NK-92 treated with Interleukin-12 subunit alpha and Interleukin-12 subunit beta, amount 100 ng/mL, for 24 hours (cell line): ENCODE data around the gene KTN1.

Experiments
- DNase-seq: peaks from one replicate; lab custom pipeline; 2025; lab: John Stamatoyannopoulos, UW

Gene KTN1

GRCh38 chr14:55667801-55668200 lies 87.8 kb downstream of the KTN1 start:
- DNase-seq, result no peak

- no peak for DNase-seq
Observed at GRCh38 chr14:55671641-55672040, 91.6 kb downstream of the KTN1 start.

GRCh38 chr14:55673048-55673447 lies 93.0 kb downstream of the KTN1 start:
- DNase-seq, result no peak

DNA sequence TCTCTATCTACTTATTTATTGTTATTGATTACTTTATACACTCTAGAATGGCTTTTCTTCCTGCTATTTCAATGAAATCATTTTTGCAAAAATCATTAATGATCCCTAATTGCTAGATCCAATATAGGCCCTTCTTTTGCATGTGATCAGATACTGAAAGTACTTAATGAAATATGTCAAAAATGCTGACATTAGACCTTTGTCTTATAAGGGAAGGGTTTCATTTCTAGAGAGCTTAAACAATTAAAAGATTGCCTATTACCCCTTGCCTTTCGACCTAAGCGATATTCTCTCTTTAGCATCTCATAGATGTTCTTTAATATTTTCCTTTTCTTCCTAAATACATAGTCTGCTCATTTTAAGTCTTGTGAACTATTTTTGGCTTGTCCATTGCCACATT lies 101.1 kb downstream of the KTN1 start:
- DNase-seq, result no peak

- no peak for DNase-seq
Observed at GRCh38 chr14:55684956-55685584, 105.1 kb downstream of the KTN1 start.

DNA sequence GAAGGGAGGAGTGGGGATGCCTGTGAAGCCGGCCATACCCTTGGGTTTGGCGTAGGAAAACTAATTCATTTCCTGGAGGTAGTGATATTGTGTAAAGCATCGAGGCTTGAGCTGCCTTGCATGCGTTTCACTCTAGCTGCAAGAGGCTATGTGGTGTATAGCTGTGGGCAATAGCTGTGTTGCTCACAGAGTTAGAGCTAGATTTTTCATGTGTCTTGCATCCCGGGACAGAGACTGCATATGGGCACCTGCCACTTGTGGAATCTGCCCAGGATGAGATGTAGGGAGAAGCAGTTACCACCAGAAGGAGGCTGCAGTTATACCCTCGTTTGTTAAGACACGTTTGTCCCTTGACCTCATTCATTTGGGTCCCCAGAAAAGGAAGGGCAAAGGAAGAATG lies 106.7 kb downstream of the KTN1 start:
- DNase-seq, result no peak

- DNase-seq, result no peak
Observed at GRCh38 chr14:55688566-55688965, 108.6 kb downstream of the KTN1 start.

DNA sequence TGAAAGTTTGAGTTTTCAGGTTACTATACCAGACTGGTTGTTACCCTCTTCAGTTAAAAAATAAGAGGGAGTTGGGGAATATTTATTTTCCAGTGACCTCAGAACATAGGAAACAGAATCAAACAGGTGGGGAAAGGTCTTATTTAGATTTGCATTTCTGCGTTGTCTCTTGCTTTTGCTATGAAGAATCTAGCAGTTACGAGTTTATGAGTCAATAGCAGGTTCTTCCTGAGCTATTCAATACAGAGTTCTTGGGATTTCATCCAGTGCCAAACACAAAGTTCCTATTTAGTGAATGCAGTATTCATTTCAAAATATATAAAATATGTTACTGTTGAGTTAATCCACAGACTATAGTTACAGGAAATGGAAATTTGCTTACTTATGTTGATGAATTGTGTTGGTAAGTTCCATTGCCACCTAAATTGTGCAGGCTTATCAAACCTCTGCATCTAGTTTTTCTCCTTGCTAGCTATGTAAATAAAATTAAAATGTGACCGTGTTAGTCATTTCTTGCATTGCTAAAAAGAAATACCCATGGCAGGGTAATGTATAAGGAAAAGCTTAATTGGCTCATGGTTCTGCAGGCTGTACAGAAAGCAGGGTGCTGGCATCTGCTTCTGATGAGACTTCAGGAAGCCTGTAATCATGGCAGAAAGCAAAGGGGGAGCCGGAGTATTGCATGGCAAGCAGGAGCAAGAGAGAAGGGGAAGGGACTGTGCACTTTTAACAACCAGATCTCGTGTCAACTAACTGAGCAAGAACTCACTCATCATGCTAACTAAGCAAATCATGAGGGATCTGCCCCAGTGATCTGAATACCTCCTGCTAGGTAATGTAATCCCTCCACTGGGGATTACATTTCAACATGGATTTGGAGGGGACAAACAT lies 110.2 kb downstream of the KTN1 start:
- DNase-seq, result no peak

- no peak for DNase-seq
Observed at GRCh38 chr14:55691659-55692058, 111.7 kb downstream of the KTN1 start.

DNA sequence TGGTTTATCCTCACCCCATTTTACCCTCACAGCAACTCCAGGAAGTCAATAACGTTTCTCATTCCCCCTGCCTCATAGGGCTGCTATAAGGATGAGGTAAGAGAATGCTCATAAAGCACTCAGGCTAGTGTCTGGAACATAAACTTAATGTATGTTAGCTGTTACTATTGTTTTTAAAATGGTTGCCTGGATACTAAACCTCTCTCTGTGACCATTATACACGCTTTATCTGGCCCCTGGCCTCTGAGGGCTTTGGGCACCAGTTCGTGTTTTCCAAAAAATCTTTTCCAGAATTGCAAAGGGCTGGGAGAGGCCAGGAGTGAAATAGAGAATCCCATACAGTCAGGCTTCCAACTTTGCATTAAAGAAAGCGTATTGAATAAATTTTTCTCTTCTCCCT lies 113.9 kb downstream of the KTN1 start:
- no peak for DNase-seq

GRCh38 chr14:55697414-55697861 lies 117.4 kb downstream of the KTN1 start:
- no peak for DNase-seq

DNA sequence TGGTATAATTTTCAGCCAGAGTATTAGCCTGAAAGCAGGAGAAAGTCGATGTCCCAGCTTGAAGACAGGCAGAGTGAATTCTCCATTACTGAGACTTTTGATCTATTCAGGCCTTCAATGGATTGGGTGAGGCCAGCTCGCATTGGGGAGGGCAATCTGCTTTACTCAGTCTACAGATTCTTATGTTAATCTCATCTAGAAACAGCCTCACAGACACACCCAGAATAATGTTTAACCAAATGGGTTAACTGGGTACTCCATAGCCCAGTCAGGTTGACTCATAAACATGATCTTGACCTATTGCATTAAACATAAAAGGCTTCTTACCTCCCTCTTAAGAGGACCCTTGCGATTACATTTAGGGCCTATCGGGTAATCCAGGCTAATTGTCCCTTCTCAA lies 118.0 kb downstream of the KTN1 start:
- DNase-seq, result no peak

DNA sequence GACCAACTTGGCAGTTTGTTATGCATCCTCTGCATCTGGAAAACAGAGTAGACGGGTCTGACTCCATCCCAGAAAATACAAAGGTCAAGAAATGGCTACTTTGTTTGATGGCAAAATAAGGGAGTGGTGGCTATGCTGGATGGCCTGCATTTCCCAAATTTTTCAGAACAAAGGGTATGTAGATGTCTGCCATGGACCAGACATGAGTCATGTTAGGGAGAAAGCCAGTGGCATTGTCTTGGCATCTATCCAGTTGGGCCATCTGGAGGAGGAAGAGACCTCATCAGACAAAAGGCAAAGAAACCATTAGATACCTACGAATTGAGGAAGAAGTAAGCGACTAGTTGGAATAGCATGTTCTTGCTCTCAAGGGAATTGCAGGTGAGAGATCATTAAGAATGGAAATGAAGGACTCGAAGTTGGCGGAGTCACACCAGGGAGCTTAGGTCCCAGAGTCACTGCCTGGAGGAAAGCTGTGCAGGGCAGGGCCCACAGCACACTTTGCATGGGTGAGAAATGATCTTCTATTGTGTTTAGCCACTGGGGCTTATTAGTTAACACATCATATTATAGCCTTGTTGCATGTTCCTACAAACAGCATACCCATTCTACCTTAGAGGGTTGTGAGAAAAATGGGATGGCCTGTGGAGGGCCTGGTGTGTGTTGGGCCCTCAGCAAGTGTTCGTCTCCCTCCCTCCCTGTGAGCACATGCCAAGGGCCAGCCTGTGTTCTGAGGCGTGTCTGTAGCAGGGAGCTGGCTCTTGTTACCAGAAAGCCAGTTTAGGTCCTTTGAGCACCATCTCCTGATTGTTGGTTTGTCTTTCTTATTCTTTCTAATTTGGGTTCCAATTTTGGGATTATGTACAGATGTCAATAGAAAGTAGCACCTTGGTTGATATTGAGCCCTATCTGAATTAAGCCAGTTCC lies 119.4 kb downstream of the KTN1 start:
- no peak for DNase-seq

- no peak for DNase-seq
Observed at GRCh38 chr14:55701638-55702037, 121.6 kb downstream of the KTN1 start.

DNA sequence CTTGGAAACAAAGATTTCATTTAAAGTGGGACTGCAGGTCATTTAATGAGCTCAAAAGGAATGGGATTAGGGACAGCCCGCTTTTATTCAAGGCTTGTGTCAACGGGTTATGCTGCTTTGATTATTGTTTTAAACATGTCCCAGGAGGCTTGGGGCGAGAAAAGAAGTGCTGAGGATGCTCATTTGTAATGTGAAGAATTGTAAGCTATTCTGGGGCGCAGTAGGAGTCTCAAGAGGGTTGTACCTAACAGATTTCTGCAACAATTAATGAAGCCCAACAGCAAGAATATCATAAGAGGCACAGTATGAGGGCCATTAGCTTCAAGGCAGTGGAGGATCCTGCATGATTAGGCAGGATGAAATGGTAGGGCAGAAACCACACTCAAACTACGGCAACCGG lies 122.5 kb downstream of the KTN1 start:
- no peak for DNase-seq

DNA sequence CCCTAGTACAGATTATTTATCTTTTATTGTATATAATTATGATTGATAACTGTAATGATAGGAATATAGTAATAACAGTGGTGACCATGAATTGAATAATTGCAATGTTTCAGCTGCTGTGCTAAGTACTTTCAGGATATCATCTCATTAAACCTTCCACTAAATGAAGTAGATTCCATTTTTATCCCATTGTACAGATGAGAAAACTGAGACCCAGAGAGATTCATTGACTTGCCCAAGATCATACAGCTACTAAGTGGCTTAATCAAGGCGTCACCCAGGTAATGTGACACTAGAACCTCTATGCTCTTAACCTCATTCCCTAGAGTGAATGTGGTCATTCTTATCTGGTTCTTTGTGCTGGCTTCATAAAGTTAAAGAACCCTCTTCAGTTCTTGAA lies 124.6 kb downstream of the KTN1 start:
- no peak for DNase-seq

- no peak for DNase-seq
Observed at GRCh38 chr14:55705651-55706364, 125.8 kb downstream of the KTN1 start.

GRCh38 chr14:55706365-55706684 lies 126.3 kb downstream of the KTN1 start:
- no peak for DNase-seq

GRCh38 chr14:55706893-55707292 lies 126.9 kb downstream of the KTN1 start:
- DNase-seq, result no peak

DNA sequence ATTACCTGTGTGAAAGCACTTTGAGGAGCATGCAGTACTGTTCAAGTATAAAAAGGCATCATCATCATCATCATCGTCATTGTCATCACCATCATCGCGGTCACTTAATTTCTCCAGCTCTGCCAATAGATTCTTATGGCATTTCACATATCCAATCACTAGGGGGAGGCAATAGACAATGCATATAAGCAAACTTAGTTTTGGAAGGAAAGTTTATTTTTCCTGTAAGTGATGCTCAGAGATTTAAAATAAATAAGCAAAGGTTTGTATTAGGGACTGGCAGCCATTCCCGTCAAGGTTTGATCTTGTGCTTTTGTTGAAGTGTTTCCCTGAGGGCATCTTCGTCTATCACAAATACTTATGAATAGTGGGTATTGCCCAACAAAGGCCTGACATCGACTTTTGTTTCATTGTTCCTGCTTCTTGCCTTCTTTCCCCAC lies 127.4 kb downstream of the KTN1 start:
- DNase-seq, result no peak

DNA sequence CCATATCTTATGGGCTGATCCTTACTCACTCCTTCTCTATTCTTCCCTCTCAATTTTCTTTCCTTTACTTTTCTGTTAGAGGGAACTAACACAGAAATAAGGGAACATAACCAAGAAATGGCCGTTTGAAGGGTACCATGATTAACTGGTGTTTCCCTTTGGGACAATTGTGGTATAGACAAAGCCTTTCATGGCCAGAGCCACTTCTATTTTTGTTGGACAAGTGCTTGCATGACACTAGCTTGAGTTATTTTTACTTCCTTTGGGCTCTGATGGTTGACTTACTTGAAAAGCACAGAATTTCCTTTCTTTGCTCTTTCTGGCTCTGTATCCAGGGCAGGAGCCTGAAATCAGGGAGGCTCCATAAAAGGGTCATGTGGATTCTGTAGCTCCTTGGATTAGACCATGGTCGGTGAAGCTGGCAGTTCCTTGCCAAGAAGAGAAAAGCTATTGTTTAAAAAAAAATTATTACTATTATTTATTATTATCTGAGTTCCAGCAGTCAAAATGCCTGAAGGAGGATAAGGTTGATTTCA lies 130.6 kb downstream of the KTN1 start:
- no peak for DNase-seq
